NB4 (cell line): ENCODE results near the gene UBALD2.

Experiments
- MYC ChIP-seq: IDR thresholded peaks from 2 replicates; pipeline ENCODE4 v1.6.1; 2011; ENCODE audit warnings: low read depth, low read length
- POLR2A ChIP-seq: IDR thresholded peaks from 2 replicates; pipeline ENCODE4 v1.6.1; 2011; ENCODE audit warnings: mild to moderate bottlenecking; ENCODE audit not compliant: insufficient read length; ENCODE audit errors: extremely low read depth
- TF ChIP-seq, protein P1 (sequence below): IDR thresholded peaks from one replicate; pipeline ENCODE4 v1.5.1; 2012; ENCODE audit warnings: low read depth, low read length
- TF ChIP-seq, protein P2 (sequence below): IDR thresholded peaks from 2 replicates; pipeline ENCODE4 v1.6.1; 2011; ENCODE audit warnings: low read depth, low read length

DNA sequence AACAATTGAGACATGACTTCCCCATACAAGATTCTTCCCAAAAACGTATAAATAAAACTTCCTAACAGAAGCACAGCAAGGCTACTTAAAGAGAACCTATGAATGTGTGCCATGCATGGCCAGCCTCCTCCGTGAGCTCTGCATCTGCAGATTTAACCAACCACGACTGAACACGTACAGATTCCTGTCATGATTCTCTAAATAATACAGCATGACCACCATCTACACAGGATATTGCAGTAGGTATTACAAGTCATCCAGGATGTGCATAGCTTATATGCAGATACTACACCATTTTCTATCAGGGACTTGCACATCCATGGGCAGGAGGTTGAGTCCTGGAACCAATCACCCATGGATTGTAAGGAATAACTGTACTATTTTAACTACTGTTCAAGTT lies 44.3 kb downstream of the UBALD2 start:
- TF ChIP-seq, protein P1, sequence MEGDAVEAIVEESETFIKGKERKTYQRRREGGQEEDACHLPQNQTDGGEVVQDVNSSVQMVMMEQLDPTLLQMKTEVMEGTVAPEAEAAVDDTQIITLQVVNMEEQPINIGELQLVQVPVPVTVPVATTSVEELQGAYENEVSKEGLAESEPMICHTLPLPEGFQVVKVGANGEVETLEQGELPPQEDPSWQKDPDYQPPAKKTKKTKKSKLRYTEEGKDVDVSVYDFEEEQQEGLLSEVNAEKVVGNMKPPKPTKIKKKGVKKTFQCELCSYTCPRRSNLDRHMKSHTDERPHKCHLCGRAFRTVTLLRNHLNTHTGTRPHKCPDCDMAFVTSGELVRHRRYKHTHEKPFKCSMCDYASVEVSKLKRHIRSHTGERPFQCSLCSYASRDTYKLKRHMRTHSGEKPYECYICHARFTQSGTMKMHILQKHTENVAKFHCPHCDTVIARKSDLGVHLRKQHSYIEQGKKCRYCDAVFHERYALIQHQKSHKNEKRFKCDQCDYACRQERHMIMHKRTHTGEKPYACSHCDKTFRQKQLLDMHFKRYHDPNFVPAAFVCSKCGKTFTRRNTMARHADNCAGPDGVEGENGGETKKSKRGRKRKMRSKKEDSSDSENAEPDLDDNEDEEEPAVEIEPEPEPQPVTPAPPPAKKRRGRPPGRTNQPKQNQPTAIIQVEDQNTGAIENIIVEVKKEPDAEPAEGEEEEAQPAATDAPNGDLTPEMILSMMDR: no peak
- no peak for TF ChIP-seq POLR2A
- TF ChIP-seq MYC: no peak
- TF ChIP-seq, protein P2, sequence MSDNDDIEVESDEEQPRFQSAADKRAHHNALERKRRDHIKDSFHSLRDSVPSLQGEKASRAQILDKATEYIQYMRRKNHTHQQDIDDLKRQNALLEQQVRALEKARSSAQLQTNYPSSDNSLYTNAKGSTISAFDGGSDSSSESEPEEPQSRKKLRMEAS: no peak
